Smooth muscle cell (in vitro differentiated cells): Measurements from ENCODE around the gene ZRSR2. TPM values are rescaled to one million over a fixed set of nuclear protein-coding genes. Genes with fewer than 3 reads are reported as not detected.
A peak's percentile ranks its signal among the peaks of the same experiment; 100 is the strongest.

Experiments used
- DNase-seq: peaks from one replicate; lab custom pipeline; 2025; ENCODE audit not compliant: unreplicated experiment; lab: John Stamatoyannopoulos, UW
- H2AFZ ChIP-seq: fragments of 200-600 bp; sonication (generic); 2 replicates; pipeline ENCODE4 v1.6.0; 2016; ENCODE audit warnings: antibody characterized with exemption, low read depth, mild to moderate bottlenecking
- H3F3A ChIP-seq: fragments of 200-600 bp; sonication (generic); 2 replicates; pipeline ENCODE4 v1.6.0; 2017; ENCODE audit warnings: antibody characterized with exemption, low read depth
- H3K27ac ChIP-seq: fragments of 200-600 bp; sonication (generic); 2 replicates; pipeline ENCODE4 v1.5.1; 2016; ENCODE audit warnings: low read depth, mild to moderate bottlenecking
- H3K27me3 ChIP-seq: fragments of 200-600 bp; sonication (generic); 2 replicates; pipeline ENCODE4 v1.6.1; 2016; ENCODE audit warnings: low read depth, mild to moderate bottlenecking
- H3K36me3 ChIP-seq: fragments of 200-600 bp; sonication (generic); 2 replicates; pipeline ENCODE4 v1.5.1; 2016; ENCODE audit warnings: low read depth
- H3K4me1 ChIP-seq: fragments of 200-600 bp; sonication (generic); 2 replicates; pipeline ENCODE4 v1.5.1; 2016; ENCODE audit warnings: low read depth
- H3K4me2 ChIP-seq: fragments of 200-600 bp; sonication (generic); 2 replicates; pipeline ENCODE4 v1.6.0; 2016; ENCODE audit warnings: mild to moderate bottlenecking
- H3K4me3 ChIP-seq: fragments of 200-600 bp; sonication (generic); 2 replicates; pipeline ENCODE4 v1.5.1; 2016; ENCODE audit warnings: mild to moderate bottlenecking
- H3K79me2 ChIP-seq: fragments of 200-600 bp; sonication (generic); 2 replicates; pipeline ENCODE4 v1.6.0; 2016; ENCODE audit warnings: low read depth, mild to moderate bottlenecking
- H3K9ac ChIP-seq: fragments of 200-600 bp; sonication (generic); 2 replicates; pipeline ENCODE4 v1.6.0; 2016; ENCODE audit warnings: low read depth
- H3K9me3 ChIP-seq: fragments of 200-600 bp; sonication (generic); replicated peaks from 2 replicates; pipeline ENCODE4 v1.5.1; 2016; ENCODE audit warnings: low read depth
- H4K20me1 ChIP-seq: fragments of 200-600 bp; sonication (generic); 2 replicates; pipeline ENCODE4 v1.6.0; 2016; ENCODE audit warnings: low read depth
- WGBS: methylation state at CpG from one replicate; pipeline ENCODE4 v1.1.7; 2016; ENCODE audit warnings: low lambda C conversion rate; 5-methylcytosine and 5-hydroxymethylcytosine counted together
- polyA plus RNA-seq: library from polyadenylated mRNA; unstranded; fragments of >200 nt; fragmentation: Nextera tagmentation; extraction: Ambion mirVana; gene quantifications from 2 replicates; pipeline ENCODE4 v1.2.1, GENCODE V29; 2016
- total RNA-seq: library from RNA; depleted of rRNA; stranded (reverse); fragments of >200 nt; gene quantifications from 2 replicates; pipeline ENCODE4 v1.2.3, GENCODE V29; 2014
- TF ChIP-seq, protein P1 (sequence below): fragments of 200-600 bp; sonication (generic); IDR thresholded peaks from 2 replicates; pipeline ENCODE4 v1.5.1; 2017; ENCODE audit warnings: borderline replicate concordance, mild to moderate bottlenecking, antibody characterized with exemption; ENCODE audit not compliant: insufficient read depth, poor library complexity, severe bottlenecking

Gene ZRSR2
- total and polyA plus RNA-seq, 2 experiments from 2014 or later = 7.1 to 23.9 TPM

DNA sequence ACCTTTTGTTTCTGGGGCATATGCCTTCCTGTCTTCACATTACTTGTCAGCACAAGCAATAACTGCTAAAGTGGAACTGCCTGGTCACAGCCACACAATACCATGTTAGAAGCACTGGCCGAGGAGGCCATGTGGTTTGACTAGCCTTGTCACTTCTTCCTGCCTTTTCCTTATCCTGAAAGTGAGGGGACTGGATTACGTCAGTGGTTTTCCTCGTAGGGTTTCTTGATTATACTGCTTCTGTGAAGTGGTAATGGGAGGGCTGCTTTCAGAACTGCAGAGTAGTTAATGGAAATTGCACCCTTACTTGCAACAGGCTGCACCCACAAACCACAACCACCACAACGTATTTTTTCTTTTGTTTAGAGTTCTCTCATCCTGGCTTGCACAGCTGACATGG, 26.6 kb downstream of the ZRSR2 start:
- DNase-seq = no peak
- Histone ChIP-seq H2AFZ (no peak overlapping the region), H4K20me1 (no peaks in the 10 kb centered on the region), H3K27me3 (no peaks in the 10 kb centered on the region), H3K79me2 (no peaks in the 10 kb centered on the region), H3K4me3 (no peak overlapping the region), H3K36me3 (peaks cover 4% of the 10 kb centered on the region), H3K27ac (peak overlapping the region; percentile 61), H3K4me2 (peak overlapping the region; percentile 37), H3K4me1 (peaks cover 7% of the 10 kb centered on the region), H3F3A (peaks cover 17% of the 10 kb centered on the region), H3K9me3 (no peaks in the 10 kb centered on the region), H3K9ac (peak overlapping the region; percentile 14)
- WGBS = 4% methylated on average over 4 of the region's 4 CpGs
- TF ChIP-seq, protein P1, sequence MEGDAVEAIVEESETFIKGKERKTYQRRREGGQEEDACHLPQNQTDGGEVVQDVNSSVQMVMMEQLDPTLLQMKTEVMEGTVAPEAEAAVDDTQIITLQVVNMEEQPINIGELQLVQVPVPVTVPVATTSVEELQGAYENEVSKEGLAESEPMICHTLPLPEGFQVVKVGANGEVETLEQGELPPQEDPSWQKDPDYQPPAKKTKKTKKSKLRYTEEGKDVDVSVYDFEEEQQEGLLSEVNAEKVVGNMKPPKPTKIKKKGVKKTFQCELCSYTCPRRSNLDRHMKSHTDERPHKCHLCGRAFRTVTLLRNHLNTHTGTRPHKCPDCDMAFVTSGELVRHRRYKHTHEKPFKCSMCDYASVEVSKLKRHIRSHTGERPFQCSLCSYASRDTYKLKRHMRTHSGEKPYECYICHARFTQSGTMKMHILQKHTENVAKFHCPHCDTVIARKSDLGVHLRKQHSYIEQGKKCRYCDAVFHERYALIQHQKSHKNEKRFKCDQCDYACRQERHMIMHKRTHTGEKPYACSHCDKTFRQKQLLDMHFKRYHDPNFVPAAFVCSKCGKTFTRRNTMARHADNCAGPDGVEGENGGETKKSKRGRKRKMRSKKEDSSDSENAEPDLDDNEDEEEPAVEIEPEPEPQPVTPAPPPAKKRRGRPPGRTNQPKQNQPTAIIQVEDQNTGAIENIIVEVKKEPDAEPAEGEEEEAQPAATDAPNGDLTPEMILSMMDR = no peak

DNA sequence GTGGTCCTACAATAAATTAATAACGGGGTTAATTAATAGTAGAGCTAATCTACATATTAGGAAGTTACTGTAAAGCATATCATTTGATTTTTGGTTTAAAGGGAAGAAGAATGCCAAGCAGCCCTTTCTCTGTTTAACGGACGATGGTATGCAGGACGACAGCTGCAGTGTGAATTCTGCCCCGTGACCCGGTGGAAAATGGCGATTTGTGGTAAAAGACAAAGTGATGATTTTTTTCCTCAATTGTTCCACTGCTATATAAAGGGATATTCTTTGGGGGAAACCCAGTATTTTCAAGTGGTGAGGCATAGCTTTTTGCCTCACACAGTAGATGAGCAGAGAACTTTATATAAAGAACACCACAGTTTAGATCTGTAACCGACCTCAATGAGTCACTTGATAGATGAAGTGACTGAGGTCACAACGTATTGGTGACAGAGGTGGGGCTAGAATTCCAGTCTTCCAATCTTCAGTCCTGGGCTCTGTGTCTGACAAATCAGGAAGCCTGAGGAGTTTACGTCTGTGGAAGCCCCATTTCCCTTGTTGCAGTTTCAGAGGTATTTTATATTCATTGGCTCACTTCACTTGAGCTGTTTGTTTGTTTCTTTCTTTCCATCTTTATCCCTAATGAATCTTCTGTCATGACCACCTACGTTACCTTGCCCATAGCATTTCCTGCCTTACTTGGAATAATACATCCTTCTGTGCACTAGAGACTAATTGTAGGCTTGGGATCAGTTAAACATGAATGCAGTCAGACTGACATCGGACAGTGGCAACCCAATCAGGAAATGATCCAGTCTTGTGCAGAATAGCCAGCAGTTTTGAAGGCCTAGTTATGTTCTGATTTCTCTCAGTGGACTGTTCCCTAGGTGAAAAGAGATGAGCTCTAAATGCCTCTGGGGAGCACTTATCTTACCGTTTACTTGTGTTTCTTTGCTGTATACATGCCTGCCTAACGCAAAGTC, 30.1 kb downstream of the ZRSR2 start:
- Histone ChIP-seq H4K20me1 (no peaks in the 10 kb centered on the region), H3K4me2 (no peak overlapping the region), H3K4me1 (peaks cover 7% of the 10 kb centered on the region), H3K9ac (no peak overlapping the region), H3K27me3 (no peaks in the 10 kb centered on the region), H3F3A (peaks cover 29% of the 10 kb centered on the region), H3K36me3 (no peaks in the 10 kb centered on the region), H3K4me3 (no peak overlapping the region), H3K79me2 (no peaks in the 10 kb centered on the region), H3K27ac (peak overlapping the region; percentile 8), H2AFZ (no peak overlapping the region), H3K9me3 (no peaks in the 10 kb centered on the region)
- 72% methylated on average over 14 of the region's 14 CpGs for WGBS
- no peak for DNase-seq
- TF ChIP-seq, protein P1 = no peak

- no peak overlapping the region for H3K27ac ChIP-seq
- H3F3A ChIP-seq = peaks cover 34% of the 10 kb centered on the region
- 96% methylated on average over 23 of the region's 23 CpGs for WGBS
- no peak overlapping the region for H2AFZ ChIP-seq
- H3K27me3 ChIP-seq = no peaks in the 10 kb centered on the region
- H4K20me1 ChIP-seq = no peaks in the 10 kb centered on the region
- DNase-seq = no peak
- H3K4me2 ChIP-seq = no peak overlapping the region
- no peak overlapping the region for H3K9ac ChIP-seq
- no peaks in the 10 kb centered on the region for H3K79me2 ChIP-seq
- no peak overlapping the region for H3K4me3 ChIP-seq
- H3K9me3 ChIP-seq = no peaks in the 10 kb centered on the region
- TF ChIP-seq, protein P1 = no peak
- H3K36me3 ChIP-seq = peaks cover under 1% of the 10 kb centered on the region
- H3K4me1 ChIP-seq = no peaks in the 10 kb centered on the region
Observed at GRCh38 chrX:15822922-15823321, 32.6 kb downstream of the ZRSR2 start.

GRCh38 chrX:15825936-15826335, 35.7 kb downstream of the ZRSR2 start:
- Histone ChIP-seq H3K36me3 (peaks cover 7% of the 10 kb centered on the region), H4K20me1 (no peaks in the 10 kb centered on the region), H2AFZ (no peak overlapping the region), H3K4me1 (no peaks in the 10 kb centered on the region), H3K27ac (peak overlapping the region; percentile 2), H3F3A (peaks cover 27% of the 10 kb centered on the region), H3K4me3 (no peak overlapping the region), H3K9ac (no peak overlapping the region), H3K27me3 (no peaks in the 10 kb centered on the region), H3K4me2 (no peak overlapping the region), H3K79me2 (no peaks in the 10 kb centered on the region), H3K9me3 (no peaks in the 10 kb centered on the region)
- DNase-seq = no peak
- TF ChIP-seq, protein P1 = no peak
- 50% methylated on average over 5 of the region's 5 CpGs for WGBS
